Large intestine (tissue), 3 donors: ENCODE data around the gene SERPINB6. TPM values are rescaled to one million over a fixed set of nuclear protein-coding genes. Genes with fewer than 3 reads are reported as not detected.
"Not testable (repeated sequence)": the region's sequence is repeated elsewhere in the genome, so short reads cannot be mapped to it uniquely, and the experiment has no call there.

ENCODE experiments used
- DNase-seq, 2 donors: peaks; one replicate each; pipeline versions ENCODE4 v3.0.0 to v3.0.0-alpha.2; 2013
- H3K27ac ChIP-seq: one replicate; pipeline ENCODE4 v1.5.1; 2013; ENCODE audit warnings: low read length
- H3K27me3 ChIP-seq: 2 replicates; pipeline ENCODE4 v1.6.1; 2013; ENCODE audit warnings: low read length; ENCODE audit not compliant: control insufficient read depth, insufficient read depth
- H3K36me3 ChIP-seq: 2 replicates; pipeline ENCODE4 v1.6.1; 2013; ENCODE audit warnings: low read length; ENCODE audit not compliant: control insufficient read depth, insufficient read depth
- H3K4me1 ChIP-seq: one replicate; pipeline ENCODE4 v1.6.1; 2013; ENCODE audit warnings: low read length; ENCODE audit not compliant: control insufficient read depth, insufficient read depth
- H3K4me3 ChIP-seq: one replicate; pipeline ENCODE4 v1.5.1; 2013; ENCODE audit warnings: low read length
- H3K9me3 ChIP-seq: one replicate; pipeline ENCODE4 v1.6.1; 2013; ENCODE audit warnings: mild to moderate bottlenecking, low read depth, low read length, moderate library complexity; ENCODE audit not compliant: control insufficient read depth
- WGBS: methylation state at CpG from one replicate; pipeline ENCODE4 v1.1.5; 2013; ENCODE audit warnings: low lambda C conversion rate; ENCODE audit not compliant: insufficient coverage; 5-methylcytosine and 5-hydroxymethylcytosine counted together
- polyA plus RNA-seq: library from polyadenylated mRNA; unstranded; fragments of 120-200 nt; gene quantifications from one replicate; pipeline ENCODE4 v1.2.1, GENCODE V29; 2013

The SERPINB6 gene
- polyA plus RNA-seq, 1 donor: 279 TPM

GRCh38 chr6:2916158-2916925, 55.0 kb downstream of the SERPINB6 start:
- DNase-seq: no peak
- H3K4me3 ChIP-seq: no peak overlapping the region
- no peak overlapping the region for H3K27ac ChIP-seq
- H3K27me3 ChIP-seq: no peaks in the 10 kb centered on the region
- H3K36me3 ChIP-seq: no peaks in the 10 kb centered on the region
- peaks cover 13% of the 10 kb centered on the region for H3K4me1 ChIP-seq
- peaks cover 3% of the 10 kb centered on the region for H3K9me3 ChIP-seq
- WGBS: 100% methylated on average over 1 of the region's 3 CpGs

- no peak overlapping the region for H3K27ac ChIP-seq
- H3K9me3 ChIP-seq: no peaks in the 10 kb centered on the region
Measured at GRCh38 chr6:2915150-2915549, 56.2 kb downstream of the SERPINB6 start.

GRCh38 chr6:2914318-2914660, 57.1 kb downstream of the SERPINB6 start:
- no peaks in the 10 kb centered on the region for H3K36me3 ChIP-seq
- peaks cover 13% of the 10 kb centered on the region for H3K4me1 ChIP-seq
- no peak overlapping the region for H3K27ac ChIP-seq
- no peaks in the 10 kb centered on the region for H3K9me3 ChIP-seq
- DNase-seq: peak in 1 of 2 donors; percentile 41
- no peak overlapping the region for H3K4me3 ChIP-seq
- H3K27me3 ChIP-seq: no peaks in the 10 kb centered on the region
- no CpG with 5 or more reads among the region's 7 CpGs for WGBS

More at GRCh38 chr6:2915150-2915549, 56.2 kb downstream of the SERPINB6 start:
- WGBS: no CpG with 5 or more reads among the region's 3 CpGs
- Histone ChIP-seq H3K4me3 (no peak overlapping the region), H3K36me3 (no peaks in the 10 kb centered on the region), H3K4me1 (peaks cover 13% of the 10 kb centered on the region), H3K27me3 (no peaks in the 10 kb centered on the region)
- no peak for DNase-seq

- Histone ChIP-seq H3K4me3 (no peak overlapping the region), H3K27me3 (no peaks in the 10 kb centered on the region), H3K36me3 (no peaks in the 10 kb centered on the region), H3K4me1 (peaks cover 13% of the 10 kb centered on the region), H3K27ac (no peak overlapping the region), H3K9me3 (no peaks in the 10 kb centered on the region)
- peak in 1 of 2 donors; percentile 36 for DNase-seq
- whole genome bisulfite sequencing: 0% methylated on average over 2 of the region's 11 CpGs
Measured at GRCh38 chr6:2913621-2914317, 57.6 kb downstream of the SERPINB6 start.

GRCh38 chr6:2911171-2911570, 60.2 kb downstream of the SERPINB6 start:
- Histone ChIP-seq H3K36me3 (no peaks in the 10 kb centered on the region), H3K27me3 (no peaks in the 10 kb centered on the region), H3K9me3 (no peaks in the 10 kb centered on the region), H3K4me1 (peaks cover 13% of the 10 kb centered on the region), H3K27ac (no peak overlapping the region), H3K4me3 (no peak overlapping the region)
- DNase-seq: no peak
- no CpG with 5 or more reads among the region's 4 CpGs for WGBS

- Histone ChIP-seq H3K27me3 (no peaks in the 10 kb centered on the region), H3K27ac (no peak overlapping the region), H3K9me3 (no peaks in the 10 kb centered on the region), H3K4me1 (peaks cover 13% of the 10 kb centered on the region), H3K36me3 (no peaks in the 10 kb centered on the region), H3K4me3 (no peak overlapping the region)
- 100% methylated on average over 1 of the region's 4 CpGs for WGBS
- DNase-seq: no peak
Measured at GRCh38 chr6:2909718-2910117, 61.6 kb downstream of the SERPINB6 start.

GRCh38 chr6:2909051-2909606, 62.2 kb downstream of the SERPINB6 start:
- not testable (repeated sequence) for H3K27ac ChIP-seq, DNase-seq, H3K4me3 ChIP-seq, H3K4me1 ChIP-seq, H3K36me3 ChIP-seq, H3K27me3 ChIP-seq, H3K9me3 ChIP-seq
- WGBS: 74% methylated on average over 3 of the region's 16 CpGs

GRCh38 chr6:2908516-2908915, 62.9 kb downstream of the SERPINB6 start:
- not testable (repeated sequence) for H3K27ac ChIP-seq, DNase-seq
- no CpG with 5 or more reads among the region's 3 CpGs for WGBS

GRCh38 chr6:2903411-2904185, 67.8 kb downstream of the SERPINB6 start:
- H3K27ac ChIP-seq, H3K4me1 ChIP-seq: not testable (repeated sequence)
- WGBS: no CpG with 5 or more reads among the region's 39 CpGs

More at GRCh38 chr6:2908516-2908915, 62.9 kb downstream of the SERPINB6 start:
- H3K4me1 ChIP-seq, H3K36me3 ChIP-seq, H3K9me3 ChIP-seq, H3K27me3 ChIP-seq, H3K4me3 ChIP-seq: not testable (repeated sequence)

More at GRCh38 chr6:2903411-2904185, 67.8 kb downstream of the SERPINB6 start:
- DNase-seq, H3K9me3 ChIP-seq, H3K27me3 ChIP-seq, H3K36me3 ChIP-seq: not testable (repeated sequence)
- peak overlapping the region; percentile 80 for H3K4me3 ChIP-seq
